HL-60 (cell line): ENCODE measurements around the gene TUNAR.

Source experiments
- GABPA ChIP-seq: IDR thresholded peaks from 2 replicates; pipeline ENCODE4 v1.6.1; 2012; ENCODE audit warnings: low read depth
- POLR2AphosphoS5 ChIP-seq: IDR thresholded peaks from 2 replicates; pipeline ENCODE4 v1.6.1; 2012; ENCODE audit warnings: low read depth
- SPI1 ChIP-seq: IDR thresholded peaks from 2 replicates; pipeline ENCODE4 v1.6.1; 2012; ENCODE audit warnings: low read depth, mild to moderate bottlenecking, borderline replicate concordance
- TF ChIP-seq, protein P1 (sequence below): IDR thresholded peaks from one replicate; pipeline ENCODE4 v1.5.1; 2011; ENCODE audit warnings: low read length, control low read depth, inconsistent platforms; ENCODE audit not compliant: insufficient read depth
- TF ChIP-seq, protein P2 (sequence below): IDR thresholded peaks from 2 replicates; pipeline ENCODE4 v1.6.1; 2012; ENCODE audit warnings: low read depth; ENCODE audit not compliant: insufficient replicate concordance

DNA sequence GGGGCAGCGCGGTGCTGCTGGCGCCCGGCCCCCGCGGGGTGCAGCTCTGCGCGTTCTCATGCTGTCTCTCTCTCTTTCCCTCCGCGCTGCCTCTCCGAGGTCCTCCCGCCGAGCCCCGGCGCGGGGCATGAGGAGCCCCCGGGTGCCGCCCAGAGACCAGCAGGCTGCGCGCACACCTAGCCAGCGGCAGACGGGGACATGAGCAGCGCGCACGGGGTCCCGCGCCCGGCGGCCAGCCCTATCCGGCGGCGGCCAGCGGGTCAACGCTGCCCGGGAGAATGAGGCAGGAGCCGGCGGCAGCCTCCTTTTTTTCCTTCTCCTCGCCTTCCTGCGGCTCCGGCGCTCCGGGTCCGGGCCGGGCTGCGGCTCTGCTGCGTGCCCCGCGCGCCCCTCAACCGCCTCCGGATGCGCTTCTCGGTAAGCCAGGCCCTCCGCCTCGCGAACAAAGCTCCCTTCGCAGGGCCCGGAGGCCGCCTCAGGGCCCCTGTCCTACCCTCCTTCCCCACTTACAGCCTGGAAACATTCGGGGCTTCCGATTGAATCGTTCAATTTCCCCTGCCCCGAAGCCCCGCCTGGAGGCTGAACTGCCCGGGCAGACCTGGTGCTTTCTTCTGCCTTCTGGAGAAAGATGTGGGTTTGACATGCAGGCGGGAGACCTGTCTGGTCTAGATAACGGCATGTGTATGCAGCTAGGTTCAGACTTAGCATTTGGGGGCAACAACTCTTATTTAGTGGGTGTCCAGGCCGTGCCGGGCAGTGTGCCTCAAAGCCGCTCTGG is at the start of gene TUNAR:
- TF ChIP-seq, protein P1, sequence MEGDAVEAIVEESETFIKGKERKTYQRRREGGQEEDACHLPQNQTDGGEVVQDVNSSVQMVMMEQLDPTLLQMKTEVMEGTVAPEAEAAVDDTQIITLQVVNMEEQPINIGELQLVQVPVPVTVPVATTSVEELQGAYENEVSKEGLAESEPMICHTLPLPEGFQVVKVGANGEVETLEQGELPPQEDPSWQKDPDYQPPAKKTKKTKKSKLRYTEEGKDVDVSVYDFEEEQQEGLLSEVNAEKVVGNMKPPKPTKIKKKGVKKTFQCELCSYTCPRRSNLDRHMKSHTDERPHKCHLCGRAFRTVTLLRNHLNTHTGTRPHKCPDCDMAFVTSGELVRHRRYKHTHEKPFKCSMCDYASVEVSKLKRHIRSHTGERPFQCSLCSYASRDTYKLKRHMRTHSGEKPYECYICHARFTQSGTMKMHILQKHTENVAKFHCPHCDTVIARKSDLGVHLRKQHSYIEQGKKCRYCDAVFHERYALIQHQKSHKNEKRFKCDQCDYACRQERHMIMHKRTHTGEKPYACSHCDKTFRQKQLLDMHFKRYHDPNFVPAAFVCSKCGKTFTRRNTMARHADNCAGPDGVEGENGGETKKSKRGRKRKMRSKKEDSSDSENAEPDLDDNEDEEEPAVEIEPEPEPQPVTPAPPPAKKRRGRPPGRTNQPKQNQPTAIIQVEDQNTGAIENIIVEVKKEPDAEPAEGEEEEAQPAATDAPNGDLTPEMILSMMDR, result no peak
- TF ChIP-seq POLR2AphosphoS5, result no peak
- TF ChIP-seq, protein P2, sequence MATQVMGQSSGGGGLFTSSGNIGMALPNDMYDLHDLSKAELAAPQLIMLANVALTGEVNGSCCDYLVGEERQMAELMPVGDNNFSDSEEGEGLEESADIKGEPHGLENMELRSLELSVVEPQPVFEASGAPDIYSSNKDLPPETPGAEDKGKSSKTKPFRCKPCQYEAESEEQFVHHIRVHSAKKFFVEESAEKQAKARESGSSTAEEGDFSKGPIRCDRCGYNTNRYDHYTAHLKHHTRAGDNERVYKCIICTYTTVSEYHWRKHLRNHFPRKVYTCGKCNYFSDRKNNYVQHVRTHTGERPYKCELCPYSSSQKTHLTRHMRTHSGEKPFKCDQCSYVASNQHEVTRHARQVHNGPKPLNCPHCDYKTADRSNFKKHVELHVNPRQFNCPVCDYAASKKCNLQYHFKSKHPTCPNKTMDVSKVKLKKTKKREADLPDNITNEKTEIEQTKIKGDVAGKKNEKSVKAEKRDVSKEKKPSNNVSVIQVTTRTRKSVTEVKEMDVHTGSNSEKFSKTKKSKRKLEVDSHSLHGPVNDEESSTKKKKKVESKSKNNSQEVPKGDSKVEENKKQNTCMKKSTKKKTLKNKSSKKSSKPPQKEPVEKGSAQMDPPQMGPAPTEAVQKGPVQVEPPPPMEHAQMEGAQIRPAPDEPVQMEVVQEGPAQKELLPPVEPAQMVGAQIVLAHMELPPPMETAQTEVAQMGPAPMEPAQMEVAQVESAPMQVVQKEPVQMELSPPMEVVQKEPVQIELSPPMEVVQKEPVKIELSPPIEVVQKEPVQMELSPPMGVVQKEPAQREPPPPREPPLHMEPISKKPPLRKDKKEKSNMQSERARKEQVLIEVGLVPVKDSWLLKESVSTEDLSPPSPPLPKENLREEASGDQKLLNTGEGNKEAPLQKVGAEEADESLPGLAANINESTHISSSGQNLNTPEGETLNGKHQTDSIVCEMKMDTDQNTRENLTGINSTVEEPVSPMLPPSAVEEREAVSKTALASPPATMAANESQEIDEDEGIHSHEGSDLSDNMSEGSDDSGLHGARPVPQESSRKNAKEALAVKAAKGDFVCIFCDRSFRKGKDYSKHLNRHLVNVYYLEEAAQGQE, result no peak
- no peak for TF ChIP-seq SPI1
- no peak for TF ChIP-seq GABPA
